Psoas muscle (tissue), 8 donors: ENCODE measurements around the gene BAZ2A. TPM values are rescaled to one million over a fixed set of nuclear protein-coding genes. Genes with fewer than 3 reads are reported as not detected.

ENCODE experiments used
- ATAC-seq, 4 donors: fragments of 200-7000 bp; cut with Tn5 transposase; one replicate each; pipeline ENCODE4 v1.9.1; 2020; ENCODE audit warnings: moderate library complexity in 3 of 4, mild to moderate bottlenecking in 2 of 4
- DNase-seq, 2 donors: peaks; one replicate each; pipeline ENCODE4 v3.0.0-alpha.2; 2020
- H3K27ac ChIP-seq: fragments of 200-600 bp; one replicate; pipeline ENCODE4 v1.8.0; 2022
- H3K27me3 ChIP-seq, 3 donors: fragments of 200-600 bp in 1 of 3; one replicate each; pipeline versions ENCODE4 v1.6.1 to v1.8.0; 2013 to 2022; ENCODE audit warnings: low read length in 2 of 3, mild to moderate bottlenecking in 2 of 3, moderate library complexity in 1 of 3; ENCODE audit not compliant: insufficient read depth in 3 of 3
- H3K36me3 ChIP-seq, 2 donors: fragments of 200-600 bp in 1 of 2; one replicate each; pipeline versions ENCODE4 v1.6.1 to v1.8.0; 2013 to 2022; ENCODE audit warnings: low read depth in 1 of 2, mild to moderate bottlenecking in 1 of 2, moderate library complexity in 1 of 2; ENCODE audit not compliant: insufficient read depth in 1 of 2
- H3K4me1 ChIP-seq: fragments of 200-600 bp; one replicate; pipeline ENCODE4 v1.8.0; 2022
- H3K4me3 ChIP-seq: fragments of 200-600 bp; one replicate; pipeline ENCODE4 v1.8.0; 2022; ENCODE audit warnings: mild to moderate bottlenecking
- H3K9me3 ChIP-seq: fragments of 200-600 bp; one replicate; pipeline ENCODE4 v1.8.0; 2022
- CTCF ChIP-seq: fragments of 200-600 bp; IDR thresholded peaks from one replicate; pipeline ENCODE4 v1.8.0; 2022; ENCODE audit warnings: antibody characterized with exemption
- WGBS, 3 donors: extraction: QIAGEN DNeasy Blood & Tissue Kit; methylation state at CpG; one replicate each; pipeline versions ENCODE4 v1.1.6 to v1.1.7; 2013; 5-methylcytosine and 5-hydroxymethylcytosine counted together
- intact Hi-C, 2 donors: fragments of 100-400 bp; cut with DNase I; formaldehyde crosslinking; loops; one replicate each; pipeline versions ENCODE4 v1.11.0 to v1.14.2; 2022
- polyA plus RNA-seq, 3 donors: library from polyadenylated mRNA; stranded (reverse); fragments of 200-250 nt; gene quantifications; one replicate each; pipeline ENCODE4 v1.2.3, GENCODE V29; 2013
- total RNA-seq, 4 donors: library from RNA; stranded (reverse); fragmentation: NEBNext Ultra II Directional in 2 of 4; extraction: Animal tissue kit (Norgen Biotek cat#: 25700) in 2 of 4; gene quantifications; one replicate each; pipeline versions ENCODE4 v1.2.1 to v1.2.4, GENCODE V29; 2021 to 2023
- donor health status: healthy with polysubstance abuse.
- donor health status: DM: no; HTN: no; CAD: no; lungs with moderate emphysema.
- donor health status: Bipolar disorder and iron deficiency.
- donor health status: healthy.
- donor health status: DM: yes; HTN: yes; CAD: no.
- donor health status: DM: no; HTN: no; CAD: no.
- donor health status: DM: no; HTN: no; CAD: no.
- donor health status: DM: yes; HTN: yes; CAD: no.

The BAZ2A gene
- total and polyA plus RNA-seq, 7 donors, result 10.0 to 53.8 (median 41.0) TPM

GRCh38 chr12:56565510-56566101, 64.5 kb downstream of the BAZ2A start:
- no peaks in the 10 kb centered on the region for H3K27me3 ChIP-seq
- peaks cover 15% of the 10 kb centered on the region for H3K4me1 ChIP-seq
- TF ChIP-seq CTCF, result no peak
- peaks cover 0 to 22% of the 10 kb centered on the region in 2 donors for H3K36me3 ChIP-seq
- H3K27ac ChIP-seq, result peak overlapping the region; percentile 21
- peak; percentile 47 to 82 (median 77) for ATAC-seq
- intact Hi-C loops, result no loop called here
- 29 to 34% (median 32%) methylated on average over 6 of the region's 6 CpGs for WGBS, 3 donors
- H3K9me3 ChIP-seq, result no peaks in the 10 kb centered on the region
- peak; percentile 65 to 77 for DNase-seq
- no peak overlapping the region for H3K4me3 ChIP-seq

- 91 to 95% (median 93%) methylated on average over 5 of the region's 5 CpGs for WGBS, 3 donors
- Histone ChIP-seq H3K4me1 (no peaks in the 10 kb centered on the region), H3K9me3 (no peaks in the 10 kb centered on the region), H3K36me3 (no peaks in the 10 kb centered on the region), H3K27me3 (no peaks in the 10 kb centered on the region), H3K4me3 (no peak overlapping the region), H3K27ac (no peak overlapping the region)
- DNase-seq (no peak), ATAC-seq (no peak)
- no peak for TF ChIP-seq CTCF
- intact Hi-C loops, result no loop called here
Measured at GRCh38 chr12:56551070-56551469, 79.1 kb downstream of the BAZ2A start.

- TF ChIP-seq CTCF, result no peak
- H3K4me3 ChIP-seq, result no peak overlapping the region
- no peaks in the 10 kb centered on the region for H3K27me3 ChIP-seq
- no peak for DNase-seq
- intact Hi-C loops, result no loop called here
- no peak for ATAC-seq
- WGBS, 3 donors, result 70 to 90% (median 83%) methylated on average over 5 of the region's 5 CpGs
- H3K27ac ChIP-seq, result no peak overlapping the region
- no peaks in the 10 kb centered on the region for H3K9me3 ChIP-seq
- no peaks in the 10 kb centered on the region for H3K36me3 ChIP-seq
- no peaks in the 10 kb centered on the region for H3K4me1 ChIP-seq
Measured at GRCh38 chr12:56546680-56547079, 83.4 kb downstream of the BAZ2A start.

Other genes with a start within 250 kb of the BAZ2A start
- 1 to 10 TPM; 2.8 to 4.3 (median 3.7) TPM for gene TIMELESS, start 180.9 kb downstream of the BAZ2A start, total RNA-seq
- gene TIMELESS, start 180.9 kb downstream of the BAZ2A start, polyA plus RNA-seq, result 1 to 10 TPM; 3.3 to 5.2 (median 4.8) TPM
- not detected for gene MIP, start 175.7 kb downstream of the BAZ2A start, total RNA-seq
- gene MIP, start 175.7 kb downstream of the BAZ2A start, polyA plus RNA-seq, result under 1 TPM in 2 of 3 donors, not detected in 1; 0.05 to 0.13 TPM
- gene SPRYD4, start 161.7 kb downstream of the BAZ2A start, total RNA-seq, result 1 to 10 TPM; 2.8 to 4.4 (median 3.7) TPM
- gene SPRYD4, start 161.7 kb downstream of the BAZ2A start, polyA plus RNA-seq, result 1 to 10 TPM; 1.7 to 4.6 (median 2.7) TPM
- gene GLS2, start 142.2 kb downstream of the BAZ2A start, total RNA-seq, result under 1 TPM in 1 of 4 donors, not detected in 3; 0.19 TPM
- gene GLS2, start 142.2 kb downstream of the BAZ2A start, polyA plus RNA-seq, result under 1 TPM; 0.08 to 0.18 (median 0.11) TPM
- 10 to 100 TPM; 11.8 to 20.5 (median 14.8) TPM for gene RBMS2, start 108.5 kb downstream of the BAZ2A start, total RNA-seq
- 1 to 10 TPM; 3.0 to 5.0 (median 3.8) TPM for gene RBMS2, start 108.5 kb downstream of the BAZ2A start, polyA plus RNA-seq
- 1,000 to 10,000 TPM; 1,044 to 2,377 (median 1,300) TPM for gene ATP5F1B, start 15.7 kb upstream of the BAZ2A start, total RNA-seq
- 1,000 to 10,000 TPM; 1,196 to 2,759 (median 1,470) TPM for gene ATP5F1B, start 15.7 kb upstream of the BAZ2A start, polyA plus RNA-seq
- gene PTGES3, start 58.0 kb upstream of the BAZ2A start, total RNA-seq, result 100 to 1,000 TPM; 118 to 192 (median 148) TPM
- 100 to 1,000 TPM; 141 to 253 (median 165) TPM for gene PTGES3, start 58.0 kb upstream of the BAZ2A start, polyA plus RNA-seq
- 100 to 1,000 TPM; 434 to 719 (median 530) TPM for gene NACA, start 95.0 kb upstream of the BAZ2A start, total RNA-seq
- 1,000 to 10,000 TPM in 1 of 3 donors, 100 to 1,000 TPM in 2; 483 to 1,147 (median 489) TPM for gene NACA, start 95.0 kb upstream of the BAZ2A start, polyA plus RNA-seq
- gene PRIM1, start 122.0 kb upstream of the BAZ2A start, total RNA-seq, result 1 to 10 TPM; 2.3 to 4.8 (median 3.4) TPM
- gene PRIM1, start 122.0 kb upstream of the BAZ2A start, polyA plus RNA-seq, result 1 to 10 TPM; 3.0 to 10.0 (median 6.3) TPM
- gene HSD17B6, start 133.0 kb upstream of the BAZ2A start, total RNA-seq, result under 1 TPM in 3 of 4 donors, not detected in 1; 0.28 to 0.51 (median 0.36) TPM
- 1 to 10 TPM in 1 of 3 donors, under 1 TPM in 2; 0.14 to 4.5 (median 0.17) TPM for gene HSD17B6, start 133.0 kb upstream of the BAZ2A start, polyA plus RNA-seq